Loucy (cell line): ENCODE measurements around the gene WDHD1.

Experiments used
- H2AFZ ChIP-seq: fragments of 200-600 bp; sonication (generic); 2 replicates; pipeline ENCODE4 v1.6.0; 2016; ENCODE audit warnings: antibody characterized with exemption, mild to moderate bottlenecking, low read length, moderate library complexity
- H3F3A ChIP-seq: fragments of 200-600 bp; 2 replicates; pipeline ENCODE4 v1.6.0; 2016; ENCODE audit warnings: antibody characterized with exemption, low read depth, mild to moderate bottlenecking
- H3K27me3 ChIP-seq: fragments of 200-600 bp; sonication (generic); 2 replicates; pipeline ENCODE4 v1.6.1; 2014; ENCODE audit warnings: low read length, mild to moderate bottlenecking; ENCODE audit not compliant: insufficient read depth, poor library complexity, severe bottlenecking
- H3K36me3 ChIP-seq: fragments of 200-600 bp; sonication (generic); 2 replicates; pipeline ENCODE4 v1.6.1; 2016; ENCODE audit warnings: low read length; ENCODE audit not compliant: insufficient read depth
- H3K4me1 ChIP-seq: fragments of 200-600 bp; sonication (generic); 2 replicates; pipeline ENCODE4 v1.5.1; 2014; ENCODE audit warnings: low read length, mild to moderate bottlenecking; ENCODE audit not compliant: insufficient read depth, poor library complexity, severe bottlenecking
- H3K4me2 ChIP-seq: fragments of 200-600 bp; sonication (generic); 2 replicates; pipeline ENCODE4 v1.6.0; 2014; ENCODE audit warnings: antibody characterized with exemption, low read length, low read depth, mild to moderate bottlenecking; ENCODE audit not compliant: poor library complexity, severe bottlenecking
- H3K4me3 ChIP-seq: fragments of 200-600 bp; sonication (generic); 2 replicates; pipeline ENCODE4 v1.5.1; 2014; ENCODE audit warnings: low read length, mild to moderate bottlenecking, mixed read lengths; ENCODE audit not compliant: poor library complexity, severe bottlenecking
- H3K79me2 ChIP-seq: fragments of 200-600 bp; sonication (generic); 2 replicates; pipeline ENCODE4 v1.6.1; 2014; ENCODE audit warnings: low read length; ENCODE audit not compliant: insufficient read depth
- H3K9ac ChIP-seq: fragments of 200-600 bp; sonication (generic); 2 replicates; pipeline ENCODE4 v1.6.0; 2014; ENCODE audit warnings: mild to moderate bottlenecking, low read depth, low read length, moderate library complexity; ENCODE audit not compliant: poor library complexity, severe bottlenecking
- H3K9me2 ChIP-seq: fragments of 200-600 bp; sonication (generic); replicated peaks from 2 replicates; pipeline ENCODE4 v1.6.1; 2016; ENCODE audit warnings: low read depth, low read length, mixed read lengths
- H3K9me3 ChIP-seq: fragments of 200-600 bp; sonication (generic); 2 replicates; pipeline ENCODE4 v1.6.1; 2014; ENCODE audit warnings: mild to moderate bottlenecking, antibody characterized with exemption, low read length, low read depth; ENCODE audit not compliant: insufficient read depth
- H4K20me1 ChIP-seq: fragments of 200-600 bp; sonication (generic); 2 replicates; pipeline ENCODE4 v1.6.0; 2014; ENCODE audit warnings: antibody characterized with exemption, low read length, mild to moderate bottlenecking; ENCODE audit not compliant: insufficient read depth, poor library complexity, severe bottlenecking
- EZH2phosphoT487 ChIP-seq: fragments of 200-600 bp; IDR thresholded peaks from 2 replicates; pipeline ENCODE4 v1.6.1; 2018; ENCODE audit warnings: antibody characterized with exemption, mild to moderate bottlenecking, moderate library complexity, borderline replicate concordance
- TF ChIP-seq, protein P1 (sequence below): fragments of 200-600 bp; sonication (generic); conservative IDR thresholded peaks from 2 replicates; pipeline ENCODE4 v1.5.1; 2014; ENCODE audit warnings: mild to moderate bottlenecking, antibody characterized with exemption, low read length

The WDHD1 gene

DNA sequence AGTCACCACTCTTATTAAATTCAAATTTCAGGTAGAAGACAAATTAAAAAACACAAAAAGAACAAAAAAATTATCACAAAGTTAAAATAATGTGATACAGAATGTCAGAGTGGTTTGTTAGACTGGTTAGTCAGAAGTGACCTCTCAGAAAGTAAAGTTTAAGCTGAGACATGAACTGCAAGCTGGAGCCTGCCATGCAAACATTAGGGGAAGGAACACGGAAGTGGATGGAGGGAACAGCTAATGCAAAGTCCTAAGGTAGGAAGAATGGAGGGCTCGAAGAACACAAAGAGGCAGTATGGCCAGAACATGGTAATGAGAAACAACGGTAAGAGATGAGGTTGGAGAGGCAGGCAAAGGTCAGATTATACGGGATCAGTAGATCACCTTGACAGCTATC lies 41.7 kb downstream of the WDHD1 start:
- TF ChIP-seq, protein P1, sequence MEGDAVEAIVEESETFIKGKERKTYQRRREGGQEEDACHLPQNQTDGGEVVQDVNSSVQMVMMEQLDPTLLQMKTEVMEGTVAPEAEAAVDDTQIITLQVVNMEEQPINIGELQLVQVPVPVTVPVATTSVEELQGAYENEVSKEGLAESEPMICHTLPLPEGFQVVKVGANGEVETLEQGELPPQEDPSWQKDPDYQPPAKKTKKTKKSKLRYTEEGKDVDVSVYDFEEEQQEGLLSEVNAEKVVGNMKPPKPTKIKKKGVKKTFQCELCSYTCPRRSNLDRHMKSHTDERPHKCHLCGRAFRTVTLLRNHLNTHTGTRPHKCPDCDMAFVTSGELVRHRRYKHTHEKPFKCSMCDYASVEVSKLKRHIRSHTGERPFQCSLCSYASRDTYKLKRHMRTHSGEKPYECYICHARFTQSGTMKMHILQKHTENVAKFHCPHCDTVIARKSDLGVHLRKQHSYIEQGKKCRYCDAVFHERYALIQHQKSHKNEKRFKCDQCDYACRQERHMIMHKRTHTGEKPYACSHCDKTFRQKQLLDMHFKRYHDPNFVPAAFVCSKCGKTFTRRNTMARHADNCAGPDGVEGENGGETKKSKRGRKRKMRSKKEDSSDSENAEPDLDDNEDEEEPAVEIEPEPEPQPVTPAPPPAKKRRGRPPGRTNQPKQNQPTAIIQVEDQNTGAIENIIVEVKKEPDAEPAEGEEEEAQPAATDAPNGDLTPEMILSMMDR, result no peak
- no peak for TF ChIP-seq EZH2phosphoT487
- Histone ChIP-seq H4K20me1 (no peaks in the 10 kb centered on the region), H3K79me2 (no peaks in the 10 kb centered on the region), H3K4me2 (no peak overlapping the region), H3K27me3 (no peaks in the 10 kb centered on the region), H3K9me3 (no peaks in the 10 kb centered on the region), H3K4me1 (no peaks in the 10 kb centered on the region), H3K4me3 (no peak overlapping the region), H3F3A (no peaks in the 10 kb centered on the region), H3K9ac (no peak overlapping the region), H3K9me2 (no peaks in the 10 kb centered on the region), H3K36me3 (peaks cover 60% of the 10 kb centered on the region), H2AFZ (no peak overlapping the region)

- H3K9ac ChIP-seq, result no peak overlapping the region
- no peaks in the 10 kb centered on the region for H3F3A ChIP-seq
- TF ChIP-seq, protein P1, result peak; percentile 33; the same call in 1 of the 2 replicates
- no peak for TF ChIP-seq EZH2phosphoT487
- no peaks in the 10 kb centered on the region for H3K27me3 ChIP-seq
- no peak overlapping the region for H3K4me2 ChIP-seq
- no peaks in the 10 kb centered on the region for H3K9me3 ChIP-seq
- peaks cover 64% of the 10 kb centered on the region for H3K36me3 ChIP-seq
- H4K20me1 ChIP-seq, result no peaks in the 10 kb centered on the region
- no peak overlapping the region for H3K4me3 ChIP-seq
- no peaks in the 10 kb centered on the region for H3K9me2 ChIP-seq
- H3K4me1 ChIP-seq, result no peaks in the 10 kb centered on the region
- H2AFZ ChIP-seq, result no peak overlapping the region
- H3K79me2 ChIP-seq, result no peaks in the 10 kb centered on the region
Observed at GRCh38 chr14:54981698-54982097, 45.2 kb downstream of the WDHD1 start.

DNA sequence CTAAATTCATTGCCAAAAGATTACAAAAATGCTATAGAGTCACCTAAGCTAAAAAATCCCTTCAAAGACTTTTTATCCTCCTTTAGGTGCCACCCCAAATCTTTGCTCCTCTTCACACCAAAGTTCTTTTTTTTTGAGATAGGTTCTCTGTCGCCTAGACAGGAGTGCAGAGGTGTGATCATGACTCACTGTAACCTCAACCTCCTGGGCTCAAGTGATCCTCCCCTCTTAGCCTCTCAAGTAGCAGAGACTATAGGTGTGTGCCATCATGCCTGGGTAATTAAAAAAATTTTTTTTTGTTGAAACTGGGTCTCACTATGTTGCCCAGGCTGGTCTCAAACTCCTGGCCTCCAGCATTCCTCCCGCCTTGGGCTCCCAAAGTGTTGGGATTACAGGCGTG lies 47.9 kb downstream of the WDHD1 start:
- TF ChIP-seq, protein P1, result no peak
- TF ChIP-seq EZH2phosphoT487, result no peak
- no peaks in the 10 kb centered on the region for H3K79me2 ChIP-seq
- H3K9me3 ChIP-seq, result no peaks in the 10 kb centered on the region
- H2AFZ ChIP-seq, result no peak overlapping the region
- H3K36me3 ChIP-seq, result peaks cover 53% of the 10 kb centered on the region; the same call in 1 of the 2 replicates
- no peaks in the 10 kb centered on the region for H4K20me1 ChIP-seq
- no peak overlapping the region for H3K4me2 ChIP-seq
- no peaks in the 10 kb centered on the region for H3K9me2 ChIP-seq
- H3F3A ChIP-seq, result no peaks in the 10 kb centered on the region
- no peaks in the 10 kb centered on the region for H3K27me3 ChIP-seq
- H3K9ac ChIP-seq, result no peak overlapping the region
- no peaks in the 10 kb centered on the region for H3K4me1 ChIP-seq
- H3K4me3 ChIP-seq, result no peak overlapping the region
